ENCODE results near the gene TMEM117.
"Not testable (repeated sequence)": the region's sequence is repeated elsewhere in the genome, so short reads cannot be mapped to it uniquely, and the experiment has no call there.

GRCh38 chr12:43869765-43870164 lies 33.9 kb downstream of the TMEM117 start:
- TF ChIP-seq CTCF, EP300, POLR2A (IDR thresholded peaks at IDR 0.05): not testable (repeated sequence)

Data from tibial nerve (tissue), 4 donors.